Ishikawa (cell line): ENCODE results near the gene LGR6.

ENCODE experiments used
- CEBPB ChIP-seq: IDR thresholded peaks from 2 replicates; pipeline ENCODE4 v1.6.1; 2012
- CREB1 ChIP-seq: IDR thresholded peaks from 2 replicates; pipeline ENCODE4 v1.6.1; 2012; ENCODE audit warnings: low read depth
- EGR1 ChIP-seq: IDR thresholded peaks from 2 replicates; pipeline ENCODE4 v1.6.1; 2012
- EP300 ChIP-seq: IDR thresholded peaks from 2 replicates; pipeline ENCODE4 v1.6.1; 2012; ENCODE audit warnings: borderline replicate concordance
- FOXM1 ChIP-seq: IDR thresholded peaks from 2 replicates; pipeline ENCODE4 v1.6.1; 2012; ENCODE audit warnings: low read depth, borderline replicate concordance
- NFIC ChIP-seq: IDR thresholded peaks from 2 replicates; pipeline ENCODE4 v1.6.1; 2012
- RAD21 ChIP-seq: IDR thresholded peaks from 2 replicates; pipeline ENCODE4 v1.6.1; 2012; ENCODE audit warnings: low read depth
- TAF1 ChIP-seq: IDR thresholded peaks from 2 replicates; pipeline ENCODE4 v1.6.1; 2012; ENCODE audit warnings: low read depth, mild to moderate bottlenecking
- TCF12 ChIP-seq: IDR thresholded peaks from 2 replicates; pipeline ENCODE4 v1.6.1; 2012; ENCODE audit warnings: low read depth
- TEAD4 ChIP-seq: IDR thresholded peaks from 2 replicates; pipeline ENCODE4 v1.6.1; 2012
- YY1 ChIP-seq: IDR thresholded peaks from 2 replicates; pipeline ENCODE4 v1.6.1; 2012; ENCODE audit warnings: low read depth
- ZBTB7A ChIP-seq: IDR thresholded peaks from 2 replicates; pipeline ENCODE4 v1.6.1; 2012; ENCODE audit warnings: low read depth
- TF ChIP-seq, protein P1 (sequence below): IDR thresholded peaks from 2 replicates; pipeline ENCODE4 v1.6.1; 2012
- TF ChIP-seq, protein P2 (sequence below): IDR thresholded peaks from 2 replicates; pipeline ENCODE4 v1.6.1; 2012; ENCODE audit warnings: low read depth, mild to moderate bottlenecking
- TF ChIP-seq, protein P3 (sequence below): IDR thresholded peaks from 2 replicates; pipeline ENCODE4 v1.6.1; 2012

Gene LGR6

DNA sequence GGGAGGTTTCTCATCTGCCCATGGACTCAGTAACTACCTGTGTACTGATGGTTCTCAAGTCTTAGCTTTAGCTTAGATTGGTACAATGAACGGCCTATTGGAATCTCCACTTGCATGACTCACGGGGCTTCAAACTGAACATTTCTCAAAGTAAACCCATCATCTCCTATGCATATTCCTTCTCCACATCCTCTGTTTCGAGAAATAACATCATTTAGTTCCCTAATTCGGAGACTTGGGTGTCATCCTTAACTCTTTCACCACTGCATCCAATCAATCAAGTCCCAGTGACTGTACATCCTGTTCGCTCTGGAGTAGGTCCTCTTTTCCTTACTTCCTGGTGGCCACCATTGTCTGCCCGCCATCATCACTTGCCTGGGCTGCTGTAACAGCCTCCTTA, 55.8 kb downstream of the LGR6 start:
- TF ChIP-seq FOXM1 (no peak), ZBTB7A (no peak), CEBPB (no peak), NFIC (no peak), TEAD4 (no peak), EGR1 (no peak), YY1 (no peak), EP300 (no peak), TCF12 (no peak), RAD21 (no peak), CREB1 (no peak), TAF1 (no peak)
- TF ChIP-seq, protein P1, sequence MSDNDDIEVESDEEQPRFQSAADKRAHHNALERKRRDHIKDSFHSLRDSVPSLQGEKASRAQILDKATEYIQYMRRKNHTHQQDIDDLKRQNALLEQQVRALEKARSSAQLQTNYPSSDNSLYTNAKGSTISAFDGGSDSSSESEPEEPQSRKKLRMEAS: no peak
- TF ChIP-seq, protein P2, sequence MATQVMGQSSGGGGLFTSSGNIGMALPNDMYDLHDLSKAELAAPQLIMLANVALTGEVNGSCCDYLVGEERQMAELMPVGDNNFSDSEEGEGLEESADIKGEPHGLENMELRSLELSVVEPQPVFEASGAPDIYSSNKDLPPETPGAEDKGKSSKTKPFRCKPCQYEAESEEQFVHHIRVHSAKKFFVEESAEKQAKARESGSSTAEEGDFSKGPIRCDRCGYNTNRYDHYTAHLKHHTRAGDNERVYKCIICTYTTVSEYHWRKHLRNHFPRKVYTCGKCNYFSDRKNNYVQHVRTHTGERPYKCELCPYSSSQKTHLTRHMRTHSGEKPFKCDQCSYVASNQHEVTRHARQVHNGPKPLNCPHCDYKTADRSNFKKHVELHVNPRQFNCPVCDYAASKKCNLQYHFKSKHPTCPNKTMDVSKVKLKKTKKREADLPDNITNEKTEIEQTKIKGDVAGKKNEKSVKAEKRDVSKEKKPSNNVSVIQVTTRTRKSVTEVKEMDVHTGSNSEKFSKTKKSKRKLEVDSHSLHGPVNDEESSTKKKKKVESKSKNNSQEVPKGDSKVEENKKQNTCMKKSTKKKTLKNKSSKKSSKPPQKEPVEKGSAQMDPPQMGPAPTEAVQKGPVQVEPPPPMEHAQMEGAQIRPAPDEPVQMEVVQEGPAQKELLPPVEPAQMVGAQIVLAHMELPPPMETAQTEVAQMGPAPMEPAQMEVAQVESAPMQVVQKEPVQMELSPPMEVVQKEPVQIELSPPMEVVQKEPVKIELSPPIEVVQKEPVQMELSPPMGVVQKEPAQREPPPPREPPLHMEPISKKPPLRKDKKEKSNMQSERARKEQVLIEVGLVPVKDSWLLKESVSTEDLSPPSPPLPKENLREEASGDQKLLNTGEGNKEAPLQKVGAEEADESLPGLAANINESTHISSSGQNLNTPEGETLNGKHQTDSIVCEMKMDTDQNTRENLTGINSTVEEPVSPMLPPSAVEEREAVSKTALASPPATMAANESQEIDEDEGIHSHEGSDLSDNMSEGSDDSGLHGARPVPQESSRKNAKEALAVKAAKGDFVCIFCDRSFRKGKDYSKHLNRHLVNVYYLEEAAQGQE: no peak
- TF ChIP-seq, protein P3, sequence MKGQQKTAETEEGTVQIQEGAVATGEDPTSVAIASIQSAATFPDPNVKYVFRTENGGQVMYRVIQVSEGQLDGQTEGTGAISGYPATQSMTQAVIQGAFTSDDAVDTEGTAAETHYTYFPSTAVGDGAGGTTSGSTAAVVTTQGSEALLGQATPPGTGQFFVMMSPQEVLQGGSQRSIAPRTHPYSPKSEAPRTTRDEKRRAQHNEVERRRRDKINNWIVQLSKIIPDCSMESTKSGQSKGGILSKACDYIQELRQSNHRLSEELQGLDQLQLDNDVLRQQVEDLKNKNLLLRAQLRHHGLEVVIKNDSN: no peak

DNA sequence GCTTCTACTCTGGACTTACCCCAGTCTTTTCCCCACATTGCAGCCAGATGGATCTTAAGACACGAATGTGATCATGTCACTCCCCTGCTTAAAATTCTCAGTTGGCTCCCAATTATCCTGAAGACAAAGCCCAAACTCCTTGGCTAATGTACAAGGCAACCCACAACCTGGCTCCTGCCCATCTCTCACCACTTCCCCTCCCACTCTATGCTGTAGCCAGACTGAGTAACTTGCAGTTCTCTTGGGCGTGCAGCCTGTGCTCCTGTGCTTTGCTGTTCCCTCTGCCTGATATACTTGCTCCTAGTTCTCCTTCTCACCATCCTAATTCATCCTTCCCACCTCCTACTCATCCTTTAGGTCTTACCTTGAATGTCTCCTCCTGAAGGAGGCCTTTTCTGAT, 56.2 kb downstream of the LGR6 start:
- no peak for TF ChIP-seq EGR1
- TF ChIP-seq NFIC: no peak
- TF ChIP-seq TEAD4: no peak
- TF ChIP-seq ZBTB7A: no peak
- no peak for TF ChIP-seq CREB1
- no peak for TF ChIP-seq TCF12
- TF ChIP-seq YY1: no peak
- TF ChIP-seq CEBPB: no peak
- TF ChIP-seq RAD21: no peak
- TF ChIP-seq EP300: no peak
- no peak for TF ChIP-seq FOXM1
- TF ChIP-seq TAF1: no peak
- TF ChIP-seq, protein P1: no peak
- TF ChIP-seq, protein P2: no peak
- TF ChIP-seq, protein P3: no peak

DNA sequence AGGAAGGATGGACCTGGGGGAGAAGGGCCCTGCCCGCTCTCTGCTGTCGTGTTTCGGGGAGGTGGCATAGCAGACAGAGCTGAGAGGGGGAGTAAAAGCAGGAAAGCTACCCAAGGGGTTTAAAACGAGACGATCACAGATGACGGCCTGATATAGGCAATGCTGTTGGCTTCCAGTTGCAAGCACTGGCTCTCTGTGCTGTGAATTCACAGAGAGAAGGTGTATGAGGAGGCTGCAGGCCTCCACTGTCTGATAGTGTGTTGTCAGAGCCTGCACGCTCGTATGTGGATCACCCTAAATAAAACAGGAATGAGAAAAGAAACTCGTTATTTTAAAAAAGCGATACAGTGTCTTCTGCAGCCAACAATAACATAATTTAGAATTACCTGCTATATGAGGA, 57.4 kb downstream of the LGR6 start:
- no peak for TF ChIP-seq CEBPB
- no peak for TF ChIP-seq FOXM1
- TF ChIP-seq TEAD4: no peak
- TF ChIP-seq ZBTB7A: no peak
- TF ChIP-seq EGR1: no peak
- TF ChIP-seq CREB1: no peak
- TF ChIP-seq EP300: no peak
- TF ChIP-seq, protein P2: no peak
- TF ChIP-seq TCF12: no peak
- no peak for TF ChIP-seq RAD21
- TF ChIP-seq, protein P1: no peak
- TF ChIP-seq TAF1: no peak
- TF ChIP-seq, protein P3: no peak
- TF ChIP-seq NFIC: no peak
- TF ChIP-seq YY1: no peak
